GM10266 (cell line): ENCODE data around the gene USP3.

Source experiments
- DNase-seq: peaks from one replicate; pipeline ENCODE4 v3.0.0; 2012; ENCODE audit errors: extremely low spot score
- CTCF ChIP-seq: IDR thresholded peaks from 2 replicates; pipeline ENCODE4 v1.5.1; 2012; ENCODE audit warnings: mild to moderate bottlenecking, low read depth; ENCODE audit not compliant: control insufficient read depth, insufficient read depth; ENCODE audit errors: missing control alignments

The USP3 gene

GRCh38 chr15:63504247-63504978 lies at the start of gene USP3:
TSS of gene USP3 (plus strand) at chr15:63504593. CDS start at chr15:63504740, 147 bp downstream.
- peak; percentile 42 for TF ChIP-seq CTCF
- peak; percentile 92 for DNase-seq

- no peak for DNase-seq
- no peak for TF ChIP-seq CTCF
Measured at GRCh38 chr15:63456258-63456657, 48.1 kb upstream of the USP3 start.

GRCh38 chr15:63457379-63457778 lies 47.0 kb upstream of the USP3 start:
- TF ChIP-seq CTCF, result no peak
- no peak for DNase-seq

GRCh38 chr15:63458026-63458425 lies 46.4 kb upstream of the USP3 start:
- DNase-seq, result no peak
- TF ChIP-seq CTCF, result no peak

- no peak for TF ChIP-seq CTCF
- no peak for DNase-seq
Measured at GRCh38 chr15:63458794-63459395, 45.5 kb upstream of the USP3 start.

GRCh38 chr15:63460210-63461155 lies 43.9 kb upstream of the USP3 start:
- no peak for TF ChIP-seq CTCF
- DNase-seq, result no peak
